ENCODE measurements around the gene GRM8. TPM values are rescaled to one million over a fixed set of nuclear protein-coding genes. Genes with fewer than 3 reads are reported as not detected.

GRM8 gene
- total RNA-seq, 1 donor from 2014 or later: not detected

- Mint-ChIP-seq H3K36me3 (ENCODE audit: low read depth) (no peaks in the 10 kb centered on the region), H3K27ac (no peak overlapping the region), H3K9me3 (no peaks in the 10 kb centered on the region), H3K27me3 (no peaks in the 10 kb centered on the region), H3K4me1 (no peaks in the 10 kb centered on the region), H3K4me3 (no peak overlapping the region)
- DNase-seq: no peak
- intact Hi-C loops (cut with micrococcal nuclease): loop anchor here (10.0 kb wide), 1 partner anchor 96 kb away; no protein-coding TSS in a partner anchor
Observed at GRCh38 chr7:126809188-126809587, 443.6 kb downstream of the GRM8 start.

- intact Hi-C loops (cut with micrococcal nuclease): loop anchor here (10.0 kb wide), 1 partner anchor 98 kb away; no protein-coding TSS in a partner anchor
- no peak overlapping the region for H3K4me3 Mint-ChIP-seq
- no peaks in the 10 kb centered on the region for H3K9me3 Mint-ChIP-seq
- no peaks in the 10 kb centered on the region for H3K4me1 Mint-ChIP-seq
- H3K27me3 Mint-ChIP-seq: no peaks in the 10 kb centered on the region
- no peak overlapping the region for H3K27ac Mint-ChIP-seq
- no peaks in the 10 kb centered on the region for H3K36me3 Mint-ChIP-seq (ENCODE audit: low read depth)
- no peak for DNase-seq
Observed at GRCh38 chr7:126806614-126807013, 446.1 kb downstream of the GRM8 start.

DNA sequence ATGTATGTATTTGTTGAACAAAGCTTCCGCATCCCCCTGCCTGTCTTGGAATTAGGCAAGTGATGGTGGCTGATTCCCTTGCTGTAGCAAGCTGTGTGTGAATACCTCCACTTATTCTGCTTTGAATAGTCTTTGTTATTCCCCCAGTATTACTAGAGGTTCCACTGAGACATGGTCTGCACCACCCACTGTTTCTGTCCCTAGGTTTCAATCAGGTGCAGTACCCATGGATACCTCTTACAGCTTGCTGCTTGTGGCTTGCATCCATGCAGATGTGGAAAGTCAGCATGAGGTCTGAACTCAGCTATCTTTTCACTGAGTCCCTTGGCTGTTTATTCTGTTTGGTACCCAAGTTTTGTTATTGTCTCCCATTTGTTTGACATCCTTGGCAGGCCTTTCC lies 447.4 kb downstream of the GRM8 start:
- Mint-ChIP-seq H3K4me1 (no peaks in the 10 kb centered on the region), H3K27ac (no peak overlapping the region), H3K4me3 (no peak overlapping the region), H3K9me3 (no peaks in the 10 kb centered on the region), H3K36me3 (ENCODE audit: low read depth) (no peaks in the 10 kb centered on the region), H3K27me3 (no peaks in the 10 kb centered on the region)
- intact Hi-C loops (cut with micrococcal nuclease): loop anchor here (10.0 kb wide), 1 partner anchor 99 kb away; no protein-coding TSS in a partner anchor
- DNase-seq: no peak

DNA sequence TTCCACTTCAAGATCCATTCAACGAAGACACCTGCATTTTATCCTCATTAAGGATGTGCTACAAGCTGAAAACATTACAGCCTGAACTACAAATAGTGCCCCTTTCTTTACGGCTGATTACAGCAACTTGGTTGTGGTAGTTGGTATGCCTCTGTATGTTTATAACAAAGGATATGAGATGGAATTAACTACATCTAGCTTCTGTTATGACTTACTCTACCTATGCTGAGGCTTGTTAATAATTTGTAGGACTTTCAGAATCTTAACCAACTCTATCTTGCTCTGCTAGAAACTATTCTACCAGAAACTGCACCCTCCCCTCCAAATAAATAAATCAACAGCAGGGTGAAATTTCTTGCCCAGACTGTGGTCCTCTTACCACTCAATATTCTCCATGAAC lies 448.1 kb downstream of the GRM8 start:
- H3K36me3 Mint-ChIP-seq (ENCODE audit: low read depth): no peaks in the 10 kb centered on the region
- H3K4me1 Mint-ChIP-seq: no peaks in the 10 kb centered on the region
- H3K9me3 Mint-ChIP-seq: no peaks in the 10 kb centered on the region
- intact Hi-C loops (cut with micrococcal nuclease): loop anchor here (10.0 kb wide), 1 partner anchor 100 kb away; no protein-coding TSS in a partner anchor
- no peak overlapping the region for H3K27ac Mint-ChIP-seq
- no peak for DNase-seq
- H3K27me3 Mint-ChIP-seq: no peaks in the 10 kb centered on the region
- no peak overlapping the region for H3K4me3 Mint-ChIP-seq

- H3K4me3 Mint-ChIP-seq: no peak overlapping the region
- no peaks in the 10 kb centered on the region for H3K27me3 Mint-ChIP-seq
- no peaks in the 10 kb centered on the region for H3K4me1 Mint-ChIP-seq
- intact Hi-C loops (cut with micrococcal nuclease): loop anchor here (2.0 to 10.0 kb wide), 2 partner anchors 101 to 451 kb away; no protein-coding TSS in a partner anchor
- no peaks in the 10 kb centered on the region for H3K36me3 Mint-ChIP-seq (ENCODE audit: low read depth)
- H3K9me3 Mint-ChIP-seq: no peaks in the 10 kb centered on the region
- DNase-seq: no peak
- H3K27ac Mint-ChIP-seq: no peak overlapping the region
Observed at GRCh38 chr7:126803990-126804389, 448.8 kb downstream of the GRM8 start.

GRCh38 chr7:126803060-126803665 lies 449.6 kb downstream of the GRM8 start:
- Mint-ChIP-seq H3K27me3 (no peaks in the 10 kb centered on the region), H3K4me3 (no peak overlapping the region), H3K27ac (no peak overlapping the region), H3K4me1 (no peaks in the 10 kb centered on the region), H3K9me3 (no peaks in the 10 kb centered on the region), H3K36me3 (ENCODE audit: low read depth) (no peaks in the 10 kb centered on the region)
- intact Hi-C loops (cut with micrococcal nuclease): loop anchor here (2.0 to 10.0 kb wide), 2 partner anchors 102 to 452 kb away; no protein-coding TSS in a partner anchor
- peak; percentile 81 for DNase-seq

DNA sequence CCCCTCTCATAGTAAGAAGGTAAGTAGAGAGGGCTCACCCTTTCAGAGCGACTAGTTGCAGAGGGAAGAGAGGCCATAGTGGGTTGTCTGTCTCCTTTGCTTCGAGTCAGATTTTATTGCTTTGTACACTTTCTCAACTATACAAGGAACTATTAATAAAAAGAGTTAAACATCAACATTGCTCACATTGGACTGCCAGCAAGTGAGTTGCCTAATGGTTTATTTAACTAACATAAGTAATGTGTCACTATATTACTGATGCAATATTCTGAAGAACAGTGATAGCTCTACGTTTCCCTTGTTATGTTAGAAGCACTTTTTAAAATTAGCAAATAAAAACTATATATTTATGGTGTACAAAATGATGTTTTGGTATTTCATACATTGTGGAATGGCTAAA lies 451.0 kb downstream of the GRM8 start:
- intact Hi-C loops (cut with micrococcal nuclease): loop anchor here (2.0 to 10.0 kb wide), 2 partner anchors 103 to 453 kb away; no protein-coding TSS in a partner anchor
- H3K9me3 Mint-ChIP-seq: no peaks in the 10 kb centered on the region
- H3K27ac Mint-ChIP-seq: no peak overlapping the region
- no peaks in the 10 kb centered on the region for H3K36me3 Mint-ChIP-seq (ENCODE audit: low read depth)
- H3K4me3 Mint-ChIP-seq: no peak overlapping the region
- no peaks in the 10 kb centered on the region for H3K27me3 Mint-ChIP-seq
- no peak for DNase-seq
- no peaks in the 10 kb centered on the region for H3K4me1 Mint-ChIP-seq

GRCh38 chr7:126799541-126799940 lies 453.2 kb downstream of the GRM8 start:
- DNase-seq: no peak
- no peaks in the 10 kb centered on the region for H3K4me1 Mint-ChIP-seq
- no peaks in the 10 kb centered on the region for H3K36me3 Mint-ChIP-seq (ENCODE audit: low read depth)
- no peak overlapping the region for H3K27ac Mint-ChIP-seq
- H3K9me3 Mint-ChIP-seq: no peaks in the 10 kb centered on the region
- intact Hi-C loops (cut with micrococcal nuclease): no loop called here
- H3K27me3 Mint-ChIP-seq: peaks cover 1% of the 10 kb centered on the region
- H3K4me3 Mint-ChIP-seq: no peak overlapping the region

DNA sequence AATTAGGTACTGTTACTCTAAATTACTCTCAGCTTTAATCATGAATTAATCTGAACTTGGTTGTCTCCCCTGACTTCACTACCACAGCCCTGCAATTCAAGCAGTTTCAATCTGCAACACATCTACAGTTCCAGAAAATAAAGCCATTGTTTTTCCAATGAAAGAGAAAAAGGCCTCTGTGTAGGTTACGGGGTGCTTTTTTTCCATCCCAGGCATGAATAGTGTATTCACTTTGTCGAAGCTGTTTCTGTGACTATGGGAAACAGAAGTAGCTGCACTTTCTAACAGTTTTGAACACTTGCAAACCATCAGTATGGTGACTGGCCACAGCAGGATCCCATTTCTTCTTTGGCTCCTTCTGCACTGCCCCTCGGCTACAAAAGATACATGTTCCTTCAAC lies 460.2 kb downstream of the GRM8 start:
- DNase-seq: no peak
- no peaks in the 10 kb centered on the region for H3K4me1 Mint-ChIP-seq
- intact Hi-C loops (cut with micrococcal nuclease): no loop called here
- no peaks in the 10 kb centered on the region for H3K9me3 Mint-ChIP-seq
- H3K27me3 Mint-ChIP-seq: peaks cover 1% of the 10 kb centered on the region
- no peaks in the 10 kb centered on the region for H3K36me3 Mint-ChIP-seq (ENCODE audit: low read depth)
- H3K27ac Mint-ChIP-seq: no peak overlapping the region
- no peak overlapping the region for H3K4me3 Mint-ChIP-seq

DNA sequence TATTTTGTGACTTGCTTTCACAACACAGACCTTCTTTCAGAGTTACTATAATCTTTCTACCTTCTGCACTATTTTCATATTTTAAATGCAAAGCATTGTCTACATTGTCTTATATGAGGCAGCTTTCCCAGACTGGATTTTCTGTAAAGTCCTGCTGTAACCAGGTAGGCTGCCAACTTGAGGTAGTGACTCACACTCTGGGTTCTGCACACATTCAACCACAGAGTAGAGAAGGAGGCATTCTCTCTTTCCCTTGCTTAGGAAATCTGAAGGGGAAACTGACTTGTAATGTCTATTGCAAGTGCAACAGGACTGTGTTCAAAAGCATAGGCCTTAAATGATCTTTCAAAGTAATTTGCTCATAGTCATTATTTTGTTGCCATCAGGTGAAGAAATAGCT lies 461.4 kb downstream of the GRM8 start:
- no peaks in the 10 kb centered on the region for H3K9me3 Mint-ChIP-seq
- no peaks in the 10 kb centered on the region for H3K4me1 Mint-ChIP-seq
- no peaks in the 10 kb centered on the region for H3K36me3 Mint-ChIP-seq (ENCODE audit: low read depth)
- no peak overlapping the region for H3K27ac Mint-ChIP-seq
- H3K4me3 Mint-ChIP-seq: no peak overlapping the region
- DNase-seq: no peak
- intact Hi-C loops (cut with micrococcal nuclease): no loop called here
- peaks cover 1% of the 10 kb centered on the region for H3K27me3 Mint-ChIP-seq

DNA sequence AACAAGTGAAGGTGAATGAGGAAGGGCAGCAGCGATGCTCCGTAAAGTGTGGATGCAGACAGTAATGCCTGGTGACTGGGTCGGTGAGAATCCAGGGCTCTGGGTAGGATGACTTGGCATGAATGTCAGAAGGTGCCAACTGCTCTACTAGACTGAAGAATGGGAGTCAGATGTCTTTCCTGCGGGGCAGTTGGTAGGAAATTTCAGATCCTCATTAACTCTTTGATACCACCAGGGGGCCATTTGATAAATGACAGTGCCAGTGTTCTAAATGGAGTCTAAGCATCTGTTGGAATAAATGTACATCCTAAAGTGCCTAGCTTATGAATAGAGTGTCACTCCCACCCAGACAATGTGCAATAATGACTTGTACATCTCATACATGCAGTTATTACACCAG lies 462.0 kb downstream of the GRM8 start:
- peaks cover 1% of the 10 kb centered on the region for H3K27me3 Mint-ChIP-seq
- no peak overlapping the region for H3K4me3 Mint-ChIP-seq
- H3K4me1 Mint-ChIP-seq: no peaks in the 10 kb centered on the region
- no peaks in the 10 kb centered on the region for H3K9me3 Mint-ChIP-seq
- intact Hi-C loops (cut with micrococcal nuclease): no loop called here
- no peak overlapping the region for H3K27ac Mint-ChIP-seq
- DNase-seq: no peak
- H3K36me3 Mint-ChIP-seq (ENCODE audit: low read depth): no peaks in the 10 kb centered on the region

DNA sequence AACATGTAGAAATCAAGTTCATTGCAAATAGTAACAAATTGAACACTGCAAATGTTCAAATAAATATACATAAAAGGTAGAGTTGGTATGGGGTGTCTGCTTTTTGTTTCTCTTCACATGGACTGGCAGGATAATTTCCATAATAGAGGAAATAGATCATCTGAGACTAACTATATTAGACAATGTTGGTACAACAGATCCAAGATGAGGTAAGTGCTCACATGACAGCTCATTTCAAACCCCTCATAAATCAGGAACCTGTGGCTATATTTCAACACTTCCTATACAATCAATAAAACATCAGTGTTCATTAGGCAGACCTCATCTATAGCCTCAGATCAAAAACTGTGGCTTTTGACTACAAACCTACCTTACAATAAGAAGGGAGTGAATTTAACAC lies 469.1 kb downstream of the GRM8 start:
- no peak for DNase-seq
- Mint-ChIP-seq H3K36me3 (ENCODE audit: low read depth) (no peaks in the 10 kb centered on the region), H3K27me3 (no peaks in the 10 kb centered on the region), H3K27ac (no peak overlapping the region), H3K9me3 (no peaks in the 10 kb centered on the region), H3K4me3 (no peak overlapping the region), H3K4me1 (no peaks in the 10 kb centered on the region)
- intact Hi-C loops (cut with micrococcal nuclease): no loop called here

DNA sequence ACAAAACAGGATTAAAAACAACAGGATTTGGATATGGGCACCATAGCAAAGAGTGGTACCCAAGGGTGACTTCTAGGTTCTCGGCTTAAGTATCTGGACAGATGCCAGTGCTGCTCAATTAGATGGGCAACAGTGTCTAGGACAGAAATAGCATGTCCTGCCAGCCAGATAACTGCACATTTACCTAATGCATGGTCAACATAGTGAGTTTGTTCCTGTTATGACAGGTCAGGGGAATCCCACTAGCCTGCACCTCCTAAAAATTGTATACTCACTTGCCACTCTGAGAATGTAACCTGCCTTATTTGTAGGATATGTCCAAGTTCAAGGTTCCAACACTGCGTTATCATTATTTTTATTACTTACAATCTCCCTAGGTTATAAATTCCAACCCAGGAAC lies 471.7 kb downstream of the GRM8 start:
- no peak for DNase-seq
- Mint-ChIP-seq H3K27me3 (no peaks in the 10 kb centered on the region), H3K4me3 (no peak overlapping the region), H3K36me3 (ENCODE audit: low read depth) (no peaks in the 10 kb centered on the region), H3K9me3 (no peaks in the 10 kb centered on the region), H3K4me1 (no peaks in the 10 kb centered on the region), H3K27ac (no peak overlapping the region)
- intact Hi-C loops (cut with micrococcal nuclease): no loop called here

DNA sequence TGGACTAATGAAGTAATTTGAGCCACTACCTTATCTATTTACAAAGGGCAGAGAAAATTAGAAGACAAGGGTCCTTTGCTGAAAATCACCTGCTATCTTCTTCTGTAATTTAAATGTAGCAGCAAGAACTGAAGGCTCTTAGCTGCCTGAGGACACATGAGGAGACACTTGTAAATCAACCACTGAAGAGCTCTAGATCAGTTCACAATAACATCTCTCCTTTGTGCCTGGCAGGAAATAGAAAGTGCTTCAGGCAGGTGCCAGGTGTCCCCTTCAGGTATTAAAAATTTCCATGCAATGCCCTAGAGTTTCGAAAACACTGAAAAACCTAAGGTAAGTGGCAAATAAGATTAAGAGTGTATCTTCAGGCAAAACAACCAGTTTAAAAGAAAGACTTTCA lies 474.6 kb downstream of the GRM8 start:
- Mint-ChIP-seq H3K4me3 (no peak overlapping the region), H3K9me3 (no peaks in the 10 kb centered on the region), H3K27me3 (no peaks in the 10 kb centered on the region), H3K36me3 (ENCODE audit: low read depth) (no peaks in the 10 kb centered on the region), H3K27ac (no peak overlapping the region), H3K4me1 (no peaks in the 10 kb centered on the region)
- intact Hi-C loops (cut with micrococcal nuclease): no loop called here
- no peak for DNase-seq

DNA sequence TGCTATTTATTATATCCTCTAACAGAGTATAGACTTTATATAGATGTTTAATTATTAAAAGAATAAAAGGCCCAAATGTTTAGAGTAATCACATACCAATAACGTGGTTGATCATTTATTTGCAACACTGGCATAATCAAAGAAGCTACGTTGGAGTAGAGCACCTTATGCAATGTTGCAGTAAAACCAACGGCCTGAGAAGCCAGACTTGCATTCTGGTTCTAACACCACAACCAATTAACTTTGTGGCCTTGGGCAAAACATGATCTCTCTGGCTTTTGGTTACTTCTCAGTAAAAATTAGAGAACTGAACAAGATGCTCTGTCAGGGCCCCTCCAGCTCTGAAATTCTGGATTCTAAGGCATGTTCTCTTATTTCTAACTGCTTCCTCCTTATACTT lies 476.2 kb downstream of the GRM8 start:
- Mint-ChIP-seq H3K4me3 (no peak overlapping the region), H3K27ac (no peak overlapping the region), H3K36me3 (ENCODE audit: low read depth) (no peaks in the 10 kb centered on the region), H3K9me3 (no peaks in the 10 kb centered on the region), H3K4me1 (no peaks in the 10 kb centered on the region), H3K27me3 (no peaks in the 10 kb centered on the region)
- DNase-seq: no peak
- intact Hi-C loops (cut with micrococcal nuclease): no loop called here
